Fibroblast of skin of back (primary cell): ENCODE data around the gene ST8SIA5.

Experiments used
- DNase-seq: peaks from one replicate; pipeline ENCODE4 v3.0.0-alpha.2; 2013

Gene ST8SIA5

GRCh38 chr18:46738491-46738890 lies 18.4 kb downstream of the ST8SIA5 start:
- DNase-seq, result no peak

- no peak for DNase-seq
Observed at GRCh38 chr18:46736736-46737135, 20.1 kb downstream of the ST8SIA5 start.

- DNase-seq, result no peak
Observed at GRCh38 chr18:46736135-46736534, 20.7 kb downstream of the ST8SIA5 start.

GRCh38 chr18:46734981-46735380 lies 21.9 kb downstream of the ST8SIA5 start:
- no peak for DNase-seq

GRCh38 chr18:46733872-46734271 lies 23.0 kb downstream of the ST8SIA5 start:
- no peak for DNase-seq

- no peak for DNase-seq
Observed at GRCh38 chr18:46732801-46733200, 24.1 kb downstream of the ST8SIA5 start.

GRCh38 chr18:46732201-46732600 lies 24.7 kb downstream of the ST8SIA5 start:
- no peak for DNase-seq

- no peak for DNase-seq
Observed at GRCh38 chr18:46731316-46731715, 25.5 kb downstream of the ST8SIA5 start.

GRCh38 chr18:46728219-46728930 lies 28.5 kb downstream of the ST8SIA5 start:
- DNase-seq, result no peak

GRCh38 chr18:46727177-46727576 lies 29.7 kb downstream of the ST8SIA5 start:
- DNase-seq, result no peak

GRCh38 chr18:46725310-46725709 lies 31.5 kb downstream of the ST8SIA5 start:
- no peak for DNase-seq

GRCh38 chr18:46723856-46724415 lies 32.9 kb downstream of the ST8SIA5 start:
- no peak for DNase-seq

- no peak for DNase-seq
Observed at GRCh38 chr18:46722051-46722450, 34.8 kb downstream of the ST8SIA5 start.

- DNase-seq, result no peak
Observed at GRCh38 chr18:46721331-46721730, 35.5 kb downstream of the ST8SIA5 start.

- no peak for DNase-seq
Observed at GRCh38 chr18:46720521-46720920, 36.3 kb downstream of the ST8SIA5 start.

- no peak for DNase-seq
Observed at GRCh38 chr18:46720092-46720491, 36.8 kb downstream of the ST8SIA5 start.

- DNase-seq, result no peak
Observed at GRCh38 chr18:46719388-46719787, 37.5 kb downstream of the ST8SIA5 start.

- DNase-seq, result peak; percentile 18
Observed at GRCh38 chr18:46718501-46719341, 38.1 kb downstream of the ST8SIA5 start.

GRCh38 chr18:46716827-46717226 lies 40.0 kb downstream of the ST8SIA5 start:
- DNase-seq, result no peak

- DNase-seq, result no peak
Observed at GRCh38 chr18:46716336-46716735, 40.5 kb downstream of the ST8SIA5 start.

GRCh38 chr18:46715062-46715461 lies 41.8 kb downstream of the ST8SIA5 start:
- DNase-seq, result no peak

- no peak for DNase-seq
Observed at GRCh38 chr18:46712406-46712805, 44.4 kb downstream of the ST8SIA5 start.

GRCh38 chr18:46711444-46711863 lies 45.4 kb downstream of the ST8SIA5 start:
- DNase-seq, result no peak

GRCh38 chr18:46706968-46707367 lies 49.9 kb downstream of the ST8SIA5 start:
- DNase-seq, result no peak
